SU-DHL-6 (cell line): ENCODE measurements around the gene ATN1.

Source experiments
- CTCF ChIP-seq: fragments of 200-600 bp; sonication (generic); IDR thresholded peaks from one replicate; pipeline ENCODE4 v1.5.1; 2017; ENCODE audit warnings: antibody characterized with exemption, mild to moderate bottlenecking, low read length, moderate library complexity; ENCODE audit not compliant: insufficient read depth, poor library complexity, severe bottlenecking
- EZH2phosphoT487 ChIP-seq: fragments of 200-600 bp; sonication (generic), shearing (Covaris generic); conservative IDR thresholded peaks from 2 replicates; pipeline ENCODE4 v1.6.1; 2018; ENCODE audit warnings: mild to moderate bottlenecking, antibody characterized with exemption, low read length, moderate library complexity, mixed read lengths

- TF ChIP-seq CTCF (no peak), EZH2phosphoT487 (no peak)
Observed at GRCh38 chr12:6980075-6980474, 52.3 kb downstream of the ATN1 start.
